ENCODE measurements around the gene SLC5A9. TPM values are rescaled to one million over a fixed set of nuclear protein-coding genes. Genes with fewer than 3 reads are reported as not detected.
A peak's percentile ranks its signal among the peaks of the same experiment; 100 is the strongest.

Gene SLC5A9
- 0.27 TPM for total RNA-seq

- DNase-seq (ENCODE audit: low read depth in 2 of 3, low spot score in 2 of 3) = no peak
Measured at GRCh38 chr1:48222501-48223242, at the start of gene SLC5A9. Gene SLC5A9 (plus strand): TSS chr1:48222716. CDS start chr1:48222737, 21 bp downstream.

GRCh38 chr1:48175116-48175515 lies 47.4 kb upstream of the SLC5A9 start:
- no peak for DNase-seq (ENCODE audit: low read depth in 2 of 3, low spot score in 2 of 3)

- DNase-seq (ENCODE audit: low read depth in 2 of 3, low spot score in 2 of 3) = peak in 2 of 3 donors; percentile 66 to 83
Measured at GRCh38 chr1:48177257-48177656, 45.3 kb upstream of the SLC5A9 start.

DNA sequence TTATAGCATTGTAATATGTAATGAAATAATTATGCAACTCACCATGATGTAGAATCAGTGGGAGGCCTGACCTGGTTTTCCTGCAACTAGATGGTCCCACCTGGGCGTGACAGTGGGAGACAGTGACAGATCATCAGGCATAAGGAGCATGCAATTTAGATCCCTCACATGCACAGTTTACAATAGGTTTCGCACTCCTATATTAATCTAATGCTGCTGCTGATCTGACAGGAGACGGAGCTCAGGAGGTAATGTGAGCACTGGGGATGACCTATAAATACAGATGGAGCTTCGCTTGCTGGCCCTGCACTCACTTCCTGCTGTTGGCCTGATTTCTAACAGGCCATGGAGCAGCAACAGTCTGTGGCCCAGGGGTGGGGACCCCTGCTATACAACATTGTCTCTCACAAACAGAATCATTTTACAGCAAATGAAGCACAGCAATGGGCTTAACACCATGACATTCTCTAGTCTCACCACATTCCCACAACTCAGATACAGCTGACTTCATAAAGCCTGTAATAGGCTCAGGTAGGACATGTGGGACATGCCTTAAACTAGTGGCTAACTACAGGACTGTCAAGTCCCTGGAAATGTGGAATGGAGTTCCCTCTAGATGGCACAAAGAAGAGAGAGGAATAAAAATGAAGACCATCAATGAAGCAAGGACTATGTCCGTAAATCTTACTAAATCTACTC lies 40.7 kb upstream of the SLC5A9 start:
- DNase-seq (ENCODE audit: low read depth in 2 of 3, low spot score in 2 of 3) = no peak

GRCh38 chr1:48182439-48182838 lies 40.1 kb upstream of the SLC5A9 start:
- DNase-seq (ENCODE audit: low read depth in 2 of 3, low spot score in 2 of 3) = no peak

DNA sequence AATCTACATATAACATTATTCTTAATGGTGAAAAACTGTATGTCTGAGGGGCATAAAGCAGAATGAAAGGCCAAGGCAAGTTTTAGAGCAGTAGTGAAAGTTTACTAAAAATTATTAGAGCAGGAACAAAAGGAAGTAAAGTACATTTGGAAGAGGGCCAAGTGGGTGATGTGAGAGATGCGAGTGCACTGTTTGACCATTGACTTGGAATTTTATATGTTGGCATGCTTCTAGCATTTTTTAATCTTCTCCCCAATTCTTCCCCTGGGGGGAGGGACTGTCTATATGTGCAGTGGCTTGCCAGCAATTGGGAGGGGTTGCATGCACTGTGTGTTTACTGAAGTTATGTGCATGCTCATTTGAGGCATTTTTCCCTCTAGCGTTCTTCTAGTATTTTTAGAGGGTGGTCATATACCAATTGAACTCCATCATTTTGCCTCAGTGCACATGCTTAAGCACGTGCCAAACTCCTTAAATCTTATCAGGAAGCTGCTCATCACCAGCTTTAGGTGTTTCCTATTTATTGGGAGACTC lies 36.1 kb upstream of the SLC5A9 start:
- DNase-seq (ENCODE audit: low read depth in 2 of 3, low spot score in 2 of 3) = no peak

DNA sequence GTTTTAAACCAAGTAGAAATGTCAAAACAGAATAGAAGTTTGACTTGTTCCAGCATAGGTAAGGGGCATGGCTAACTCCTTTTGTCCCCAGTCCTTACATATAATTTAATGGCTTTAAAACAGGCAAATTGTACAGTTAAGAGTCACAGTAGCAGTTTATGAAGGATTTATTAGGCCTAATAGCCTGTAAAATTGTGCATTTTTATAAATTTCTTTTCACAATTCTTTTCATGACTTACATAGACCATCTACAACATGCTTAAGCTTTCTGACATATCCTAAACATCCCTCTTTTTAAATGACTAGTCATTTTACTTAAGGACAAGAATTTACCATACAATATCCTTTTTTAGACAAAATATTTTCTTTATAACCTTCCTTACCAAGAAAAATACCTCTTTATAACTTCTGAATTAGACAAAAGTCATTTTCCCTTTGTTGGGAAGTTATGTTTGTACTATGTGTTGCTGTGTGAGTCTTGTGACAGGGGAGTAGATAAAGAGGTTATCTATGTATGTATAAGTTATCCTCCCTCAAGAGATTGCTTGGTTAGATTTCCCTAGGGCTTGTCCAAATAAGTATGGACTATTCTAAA lies 34.5 kb upstream of the SLC5A9 start:
- DNase-seq (ENCODE audit: low read depth in 2 of 3, low spot score in 2 of 3) = no peak

DNA sequence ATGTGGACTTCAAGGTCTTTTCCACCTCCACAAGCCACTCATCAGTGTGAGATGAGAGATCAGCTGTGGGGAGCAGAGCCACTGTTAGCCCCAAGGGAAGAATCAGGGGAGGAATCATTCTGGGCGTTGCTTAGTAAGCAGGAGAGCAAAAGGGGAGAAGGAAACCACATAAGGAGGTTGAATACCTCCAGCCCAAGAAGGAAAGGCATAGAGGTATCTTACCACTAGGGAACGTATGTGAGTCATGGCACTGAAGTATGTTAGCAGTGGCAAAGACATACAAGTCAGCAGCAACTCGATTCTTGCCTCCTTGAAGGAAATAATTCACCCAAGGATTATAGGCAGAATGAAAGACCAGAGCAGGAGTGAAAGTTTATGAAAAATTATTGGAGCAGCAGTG lies 31.6 kb upstream of the SLC5A9 start:
- DNase-seq (ENCODE audit: low read depth in 2 of 3, low spot score in 2 of 3) = no peak

DNA sequence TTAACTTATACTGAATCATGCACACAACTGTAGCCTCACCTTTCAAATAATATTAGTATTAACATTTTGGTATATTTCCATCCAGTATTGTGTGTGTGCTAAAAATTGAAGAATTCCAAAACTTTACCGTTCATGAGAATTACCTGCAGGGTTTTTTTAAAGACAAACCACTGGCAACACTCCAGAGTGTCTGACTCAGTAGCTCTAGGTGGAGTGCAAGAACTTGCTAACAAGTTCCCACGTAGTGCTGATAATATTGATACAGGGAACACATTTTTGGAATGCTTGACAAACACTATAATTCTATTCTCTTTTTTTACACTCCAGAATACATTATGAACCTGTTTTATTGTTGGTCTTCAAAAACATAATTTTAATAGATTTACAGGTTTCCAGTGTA lies 27.7 kb upstream of the SLC5A9 start:
- no peak for DNase-seq (ENCODE audit: low read depth in 2 of 3, low spot score in 2 of 3)

DNA sequence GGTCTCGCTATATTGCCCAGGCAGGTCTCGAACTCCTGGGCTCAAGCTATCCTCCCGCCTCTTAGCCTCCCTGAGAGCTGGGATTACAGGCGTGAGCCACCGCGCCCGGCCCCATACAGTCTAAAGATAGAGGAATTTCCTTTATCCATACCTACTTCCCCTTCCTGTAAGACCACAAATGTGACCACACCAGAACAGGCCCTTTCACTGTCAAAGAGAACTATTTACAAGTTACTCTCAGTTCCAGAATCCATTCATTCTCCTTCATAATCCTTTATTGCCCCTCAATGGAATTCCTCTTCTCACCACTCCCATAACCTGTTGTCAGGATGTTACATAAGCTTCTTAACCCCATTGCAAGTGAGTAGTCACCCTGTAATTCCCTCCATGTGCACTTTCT lies 26.3 kb upstream of the SLC5A9 start:
- peak in 1 of 3 donors; percentile 16 for DNase-seq (ENCODE audit: low read depth in 2 of 3, low spot score in 2 of 3)

GRCh38 chr1:48198970-48199369 lies 23.5 kb upstream of the SLC5A9 start:
- no peak for DNase-seq (ENCODE audit: low read depth in 2 of 3, low spot score in 2 of 3)

GRCh38 chr1:48200166-48200900 lies 22.2 kb upstream of the SLC5A9 start:
- no peak for DNase-seq (ENCODE audit: low read depth in 2 of 3, low spot score in 2 of 3)

DNA sequence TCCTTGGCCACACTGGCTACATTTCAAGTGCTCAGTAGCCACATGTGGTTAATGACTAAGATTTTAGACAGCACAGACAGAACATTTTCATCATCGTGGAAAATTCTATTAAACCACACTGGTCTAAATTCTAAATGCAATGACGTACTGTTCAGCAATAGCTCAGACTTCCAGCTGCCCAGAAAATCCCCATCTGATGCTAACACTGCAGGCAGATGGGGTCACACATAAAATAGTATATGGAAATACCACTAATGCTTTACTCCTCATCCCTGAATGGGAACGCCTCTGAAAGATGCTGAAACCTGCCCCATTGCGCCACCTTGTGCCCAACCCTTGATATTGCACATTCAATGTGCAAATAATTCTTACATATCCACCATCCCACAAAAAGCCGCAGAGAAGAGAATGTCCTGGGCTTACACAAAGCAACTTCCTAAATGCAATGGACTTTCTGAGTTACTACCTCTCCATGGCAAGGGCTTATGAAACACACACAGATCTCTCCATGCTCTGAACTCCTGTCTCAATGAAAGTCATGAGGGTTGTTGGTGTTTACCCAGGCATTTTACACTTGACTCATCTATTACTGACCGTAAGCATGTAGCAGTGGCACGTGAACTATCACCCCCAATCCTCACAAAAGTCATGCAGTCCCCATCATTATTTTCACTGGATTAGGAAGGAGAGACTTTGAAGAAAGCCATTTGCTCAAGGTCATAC lies 20.3 kb upstream of the SLC5A9 start:
- peak in 2 of 3 donors; percentile 53 to 74 for DNase-seq (ENCODE audit: low read depth in 2 of 3, low spot score in 2 of 3)

GRCh38 chr1:48203287-48203900 lies 19.1 kb upstream of the SLC5A9 start:
- DNase-seq (ENCODE audit: low read depth in 2 of 3, low spot score in 2 of 3) = peak in 1 of 3 donors; percentile 44

GRCh38 chr1:48205522-48205921 lies 17.0 kb upstream of the SLC5A9 start:
- no peak for DNase-seq (ENCODE audit: low read depth in 2 of 3, low spot score in 2 of 3)

DNA sequence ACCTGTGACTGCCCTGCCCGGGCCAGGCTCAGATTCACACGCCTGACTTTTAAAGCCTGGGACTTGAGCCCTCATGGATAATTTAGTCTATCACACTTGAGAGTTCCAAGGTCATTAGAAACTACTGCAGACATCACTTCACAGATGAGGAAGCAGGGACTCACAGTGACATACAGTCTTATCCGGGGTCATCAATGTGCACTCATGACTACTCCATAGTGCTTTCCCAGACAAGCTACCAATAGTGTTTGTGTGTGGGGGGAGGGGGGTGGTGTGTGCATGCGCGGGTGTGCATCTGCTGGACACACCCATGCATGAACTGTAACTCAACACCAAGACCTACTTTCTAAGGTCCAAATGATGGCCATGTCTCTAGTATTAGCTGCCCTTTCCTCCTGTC lies 16.1 kb upstream of the SLC5A9 start:
- DNase-seq (ENCODE audit: low read depth in 2 of 3, low spot score in 2 of 3) = no peak

DNA sequence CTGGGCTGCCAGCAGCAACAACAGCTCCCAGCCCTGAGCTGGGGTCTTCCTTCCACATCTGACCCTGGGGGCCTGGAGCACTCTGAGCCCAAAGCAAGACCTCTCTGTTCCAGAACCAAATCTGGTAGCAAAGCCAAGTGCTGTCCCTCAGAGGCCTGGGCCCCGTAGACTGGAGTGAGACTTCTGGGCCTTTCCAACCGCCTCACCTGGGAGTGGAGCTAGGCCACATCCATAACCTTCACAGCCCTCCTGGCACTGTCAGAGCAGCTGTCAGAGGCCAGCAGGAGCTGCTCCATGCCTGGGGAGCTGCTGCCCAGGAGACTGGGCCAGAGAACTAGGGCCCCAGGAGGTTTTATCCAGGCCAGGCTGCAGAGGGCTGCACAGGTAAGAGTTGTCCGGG lies 15.4 kb upstream of the SLC5A9 start:
- no peak for DNase-seq (ENCODE audit: low read depth in 2 of 3, low spot score in 2 of 3)

DNA sequence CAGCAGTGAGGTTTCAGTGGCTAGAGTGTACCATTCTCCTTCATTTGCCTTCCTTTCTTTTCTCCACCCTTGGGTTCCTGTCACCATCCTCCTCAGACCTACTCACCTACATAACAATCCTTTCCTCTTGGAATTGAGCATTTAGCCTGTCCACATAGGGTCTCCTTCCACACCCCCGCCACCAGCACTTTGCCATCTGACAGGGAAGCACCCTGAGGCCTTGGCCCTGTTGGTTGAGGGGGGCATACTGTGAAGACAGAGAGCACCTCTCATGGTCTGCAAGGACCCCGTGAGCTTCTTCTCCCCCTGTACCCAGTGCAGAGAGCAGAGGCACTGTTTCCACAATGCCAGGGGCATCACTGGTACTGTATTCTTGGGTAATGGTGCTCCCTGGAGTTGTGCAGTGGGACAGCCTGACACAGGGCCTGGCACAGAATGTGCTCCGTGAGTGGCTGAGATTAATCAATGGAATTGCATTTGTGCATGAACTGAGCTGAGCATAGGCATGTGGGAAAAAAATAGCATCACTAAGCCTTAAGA lies 14.9 kb upstream of the SLC5A9 start:
- no peak for DNase-seq (ENCODE audit: low read depth in 2 of 3, low spot score in 2 of 3)

GRCh38 chr1:48208251-48208650 lies 14.3 kb upstream of the SLC5A9 start:
- no peak for DNase-seq (ENCODE audit: low read depth in 2 of 3, low spot score in 2 of 3)

- DNase-seq (ENCODE audit: low read depth in 2 of 3, low spot score in 2 of 3) = no peak
Measured at GRCh38 chr1:48208652-48209051, 13.9 kb upstream of the SLC5A9 start.

Data from hematopoietic multipotent progenitor cell (in vitro differentiated cells).